AG04449 (cell line): ENCODE data around the gene ZGPAT.
A peak's percentile ranks its signal among the peaks of the same experiment; 100 is the strongest.

Experiments
- CTCF ChIA-PET: fragments of 350-600 bp; formaldehyde crosslinking; extraction: SDS; loops from one replicate; lab custom pipeline; 2021; ENCODE audit warnings: antibody characterized with exemption; lab: Yijun Ruan, JAX
- POLR2A ChIA-PET: fragments of 400-600, 350-600 bp; formaldehyde crosslinking; extraction: SDS; loops from one replicate; lab custom pipeline; 2020; ENCODE audit warnings: antibody characterized with exemption, inconsistent platforms; lab: Yijun Ruan, JAX
- DNase-seq: peaks from one replicate; pipeline ENCODE4 v3.0.0-alpha.2; 2010; ENCODE audit warnings: low read depth, low spot score
- H3K4me3 ChIP-seq: 2 replicates; pipeline ENCODE4 v1.5.1; 2011; ENCODE audit warnings: low read depth, mild to moderate bottlenecking, control low read depth, low read length
- CTCF ChIP-seq: IDR thresholded peaks from one replicate; pipeline ENCODE4 v1.5.1; 2011; ENCODE audit warnings: mild to moderate bottlenecking, moderate library complexity, low read length, control low read depth, inconsistent platforms; ENCODE audit not compliant: insufficient read depth; ENCODE audit errors: missing control alignments

Gene ZGPAT

GRCh38 chr20:63697868-63698545 is 9.8 kb upstream of the ZGPAT start:
- ChIA-PET POLR2A (interaction anchor here (1.0 to 1.7 kb wide), 3 partner anchors 9 to 16 kb away, joined by 3 to 10 read pairs (median 3); partner anchors contain the start of genes ARFRP1 and ZGPAT), CTCF (interaction anchor here (0.8 to 2.2 kb wide), 4 partner anchors 9 to 198 kb away, joined by 3 to 6 read pairs (median 4); no protein-coding TSS in a partner anchor)

GRCh38 chr20:63698739-63699465 is 8.9 kb upstream of the ZGPAT start:
- ChIA-PET POLR2A (interaction anchor here (0.9 to 1.7 kb wide), 6 partner anchors 9 to 42 kb away, joined by 3 to 10 read pairs (median 4); partner anchors contain the start of genes ARFRP1 and ZGPAT), CTCF (interaction anchor here (0.7 to 2.2 kb wide), 5 partner anchors 8 to 197 kb away, joined by 3 to 6 read pairs (median 3); partner anchors contain the start of genes ARFRP1 and ZGPAT)
- DNase-seq: peak; percentile 67
- no peak overlapping the region; the same call in 1 of the 2 replicates for H3K4me3 ChIP-seq
- TF ChIP-seq CTCF: no peak

More at GRCh38 chr20:63697868-63698545, 9.8 kb upstream of the ZGPAT start:
- no peak for DNase-seq
- H3K4me3 ChIP-seq: no peak overlapping the region
- no peak for TF ChIP-seq CTCF

GRCh38 chr20:63699466-63700198 is 8.2 kb upstream of the ZGPAT start:
- no peak overlapping the region for H3K4me3 ChIP-seq
- ChIA-PET CTCF (interaction anchor here (1.6 to 2.2 kb wide), 2 partner anchors 7 to 76 kb away, joined by 6 read pairs; no protein-coding TSS in a partner anchor), POLR2A (interaction anchor here (0.9 to 1.7 kb wide), 5 partner anchors 8 to 41 kb away, joined by 3 to 10 read pairs (median 4); partner anchors contain the start of genes ARFRP1 and ZGPAT)
- no peak for DNase-seq
- no peak for TF ChIP-seq CTCF

GRCh38 chr20:63700199-63701050 is 7.4 kb upstream of the ZGPAT start:
- no peak overlapping the region for H3K4me3 ChIP-seq
- CTCF ChIA-PET: no interaction called here
- no peak for TF ChIP-seq CTCF
- no peak for DNase-seq
- POLR2A ChIA-PET: interaction anchor here (1.3 kb wide), 1 partner anchor 18 kb away, joined by 4 read pairs; no protein-coding TSS in a partner anchor

GRCh38 chr20:63701051-63701328 is 6.8 kb upstream of the ZGPAT start:
- no peak for DNase-seq
- TF ChIP-seq CTCF: no peak
- ChIA-PET CTCF (no interaction called here), POLR2A (no interaction called here)
- H3K4me3 ChIP-seq: no peak overlapping the region
